LNCaP clone FGC (cell line): ENCODE data around the gene CDKN2A.

Experiments
- DNase-seq: peaks from one replicate; pipeline ENCODE4 v3.0.0-alpha.2; 2011; ENCODE audit warnings: low read depth
- H3K4me3 ChIP-seq: 2 replicates; pipeline ENCODE4 v1.5.1; 2011; ENCODE audit warnings: mild to moderate bottlenecking, low read depth, low read length, control low read depth
- TF ChIP-seq, protein P1 (sequence below): IDR thresholded peaks from 2 replicates; pipeline ENCODE4 v1.5.1; 2012; ENCODE audit warnings: mild to moderate bottlenecking; ENCODE audit not compliant: control insufficient read depth, insufficient read depth; ENCODE audit errors: extremely low read depth

The CDKN2A gene

DNA sequence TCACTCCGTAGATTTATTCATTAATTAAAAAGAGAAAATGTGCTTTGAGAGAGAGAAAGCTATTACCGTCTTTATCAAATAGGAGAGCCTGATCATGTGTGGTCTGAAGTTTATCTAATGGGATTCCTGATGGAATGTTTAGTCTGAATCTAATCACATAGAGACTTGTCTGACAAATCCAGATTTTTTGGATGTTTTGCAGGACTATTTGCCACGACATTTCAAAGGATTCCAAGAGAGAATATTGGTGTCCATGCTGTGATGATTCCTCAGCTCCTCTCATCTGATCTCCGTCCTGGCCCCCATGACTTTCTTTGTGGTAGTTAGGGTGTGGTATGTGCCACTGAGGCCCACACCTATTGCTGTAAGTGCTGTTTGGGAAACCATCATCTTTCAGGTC lies 35.0 kb upstream of the CDKN2A start:
- H3K4me3 ChIP-seq = no peak overlapping the region
- TF ChIP-seq, protein P1, sequence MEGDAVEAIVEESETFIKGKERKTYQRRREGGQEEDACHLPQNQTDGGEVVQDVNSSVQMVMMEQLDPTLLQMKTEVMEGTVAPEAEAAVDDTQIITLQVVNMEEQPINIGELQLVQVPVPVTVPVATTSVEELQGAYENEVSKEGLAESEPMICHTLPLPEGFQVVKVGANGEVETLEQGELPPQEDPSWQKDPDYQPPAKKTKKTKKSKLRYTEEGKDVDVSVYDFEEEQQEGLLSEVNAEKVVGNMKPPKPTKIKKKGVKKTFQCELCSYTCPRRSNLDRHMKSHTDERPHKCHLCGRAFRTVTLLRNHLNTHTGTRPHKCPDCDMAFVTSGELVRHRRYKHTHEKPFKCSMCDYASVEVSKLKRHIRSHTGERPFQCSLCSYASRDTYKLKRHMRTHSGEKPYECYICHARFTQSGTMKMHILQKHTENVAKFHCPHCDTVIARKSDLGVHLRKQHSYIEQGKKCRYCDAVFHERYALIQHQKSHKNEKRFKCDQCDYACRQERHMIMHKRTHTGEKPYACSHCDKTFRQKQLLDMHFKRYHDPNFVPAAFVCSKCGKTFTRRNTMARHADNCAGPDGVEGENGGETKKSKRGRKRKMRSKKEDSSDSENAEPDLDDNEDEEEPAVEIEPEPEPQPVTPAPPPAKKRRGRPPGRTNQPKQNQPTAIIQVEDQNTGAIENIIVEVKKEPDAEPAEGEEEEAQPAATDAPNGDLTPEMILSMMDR = no peak
- no peak for DNase-seq

DNA sequence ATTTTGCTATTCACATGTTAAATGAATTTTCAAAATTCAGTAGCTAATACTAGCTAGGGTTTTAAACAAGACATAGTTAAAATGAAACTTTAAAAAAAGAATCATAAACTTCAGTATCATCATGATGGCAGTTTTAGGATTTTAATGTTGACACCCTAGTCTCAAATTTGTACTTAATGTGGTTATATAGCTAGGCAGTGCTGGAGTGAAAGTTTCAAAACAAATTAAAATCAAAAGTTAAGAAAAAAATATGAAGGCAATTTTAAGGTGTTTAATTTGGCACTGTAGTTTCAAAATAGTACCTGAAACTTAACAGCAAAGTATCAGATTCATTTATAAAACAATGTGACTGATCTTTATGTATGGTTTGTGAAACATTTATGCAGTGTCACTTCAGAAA lies 34.2 kb upstream of the CDKN2A start:
- DNase-seq = no peak
- no peak overlapping the region for H3K4me3 ChIP-seq
- TF ChIP-seq, protein P1 = no peak

DNA sequence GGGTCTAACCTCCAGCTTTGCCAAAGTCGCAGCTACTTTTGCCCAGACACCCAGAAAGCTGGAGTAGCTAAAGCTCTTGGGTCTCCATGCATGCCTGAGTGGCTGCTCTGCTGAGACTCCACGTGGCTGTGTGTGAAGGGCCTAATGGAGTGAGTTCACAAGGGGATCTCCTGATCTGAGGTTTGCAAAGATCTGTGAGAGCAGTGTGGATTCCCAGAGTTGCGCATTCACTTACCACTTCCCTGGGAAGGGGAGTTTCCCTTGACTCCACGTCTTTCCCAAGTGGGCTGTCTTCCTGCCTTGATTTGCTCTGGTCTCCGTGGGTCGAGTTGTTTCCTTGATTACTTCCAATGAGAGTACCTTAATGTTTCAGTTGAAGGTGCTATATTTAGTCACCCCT lies 32.5 kb upstream of the CDKN2A start:
- no peak overlapping the region for H3K4me3 ChIP-seq
- no peak for DNase-seq
- TF ChIP-seq, protein P1 = no peak

DNA sequence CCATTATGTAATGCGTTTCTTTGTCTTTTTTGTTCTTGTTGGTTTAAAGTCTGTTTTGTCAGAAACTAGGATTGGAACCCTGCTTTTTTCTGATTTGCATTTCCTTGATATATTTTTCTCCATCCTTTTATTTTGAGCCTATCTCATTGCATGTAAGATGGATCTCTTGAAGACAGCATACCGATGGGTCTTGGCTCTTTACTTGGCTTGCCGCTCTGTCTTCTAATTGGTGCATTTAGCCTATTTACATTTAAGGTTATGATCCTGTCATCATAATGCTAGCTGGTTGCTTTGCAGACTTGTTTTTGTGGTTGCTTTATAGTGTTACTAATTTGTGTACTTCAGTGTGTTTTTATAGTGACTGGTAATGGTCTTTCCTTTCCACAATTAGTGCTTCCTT lies 28.2 kb upstream of the CDKN2A start:
- TF ChIP-seq, protein P1 = no peak
- H3K4me3 ChIP-seq = no peak overlapping the region
- no peak for DNase-seq

DNA sequence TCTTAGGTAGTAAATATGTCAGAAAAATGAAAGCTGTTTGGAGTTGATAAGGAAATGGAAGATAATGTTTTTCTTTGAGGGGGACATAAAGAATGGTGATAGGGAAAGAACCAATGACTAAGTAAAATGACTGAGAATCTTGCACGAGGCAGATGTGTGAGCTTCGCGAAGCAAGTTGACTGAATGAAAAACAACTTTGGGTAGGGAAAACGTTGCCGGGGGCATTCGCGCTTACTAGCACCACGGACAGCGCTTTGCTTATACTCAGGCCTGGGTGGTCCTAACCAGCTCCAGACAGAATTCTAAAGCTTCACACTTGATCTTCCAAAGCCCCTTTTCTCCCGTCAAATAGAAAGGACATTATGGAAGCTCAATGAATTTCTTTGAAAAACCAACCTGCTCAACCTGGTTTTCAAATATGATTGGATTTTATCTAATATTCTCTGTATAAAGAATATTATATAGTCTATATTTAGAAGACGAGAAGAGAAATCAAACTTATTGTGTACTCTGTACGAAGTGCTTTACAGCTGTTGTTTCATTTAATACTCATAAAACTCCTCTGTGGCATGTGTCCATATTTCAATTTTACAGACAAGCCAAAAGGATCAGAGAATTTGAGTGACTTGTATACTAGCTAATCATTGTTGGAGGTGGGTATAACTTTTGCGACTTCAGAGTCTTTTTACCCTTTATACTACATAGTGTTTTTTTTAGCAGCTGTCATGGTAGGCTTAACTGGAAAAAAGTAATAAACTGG lies 16.9 kb upstream of the CDKN2A start:
- no peak overlapping the region for H3K4me3 ChIP-seq
- peak; percentile 75 for DNase-seq
- TF ChIP-seq, protein P1 = no peak

DNA sequence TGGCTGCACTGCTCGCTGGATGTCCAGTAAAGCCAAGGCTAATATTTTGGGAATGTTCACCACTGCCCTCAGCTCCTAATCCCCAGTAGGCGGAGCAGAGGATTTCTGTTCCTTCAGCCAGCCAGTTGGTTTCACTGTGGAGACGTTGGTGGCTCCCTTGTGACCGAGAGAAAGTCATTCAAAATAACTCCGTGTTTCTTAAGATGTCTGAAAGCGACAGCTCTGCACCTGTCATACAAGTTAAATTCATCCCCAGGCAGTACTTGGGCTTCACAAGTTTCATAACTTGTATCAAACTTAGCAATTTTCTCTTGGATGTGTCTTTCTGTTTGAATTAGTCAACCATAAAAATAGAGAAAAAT lies 15.3 kb upstream of the CDKN2A start:
- TF ChIP-seq, protein P1 = peak; percentile 51
- no peak for DNase-seq
- peak overlapping the region; percentile 85 for H3K4me3 ChIP-seq
